Endodermal cell (in vitro differentiated cells): ENCODE measurements around the gene HOXA11. TPM values are rescaled to one million over a fixed set of nuclear protein-coding genes. Genes with fewer than 3 reads are reported as not detected.

Experiments used
- DNase-seq: peaks from one replicate; pipeline ENCODE4 v3.0.0-alpha.2; 2017
- H3K27ac ChIP-seq: 2 replicates; pipeline ENCODE4 v1.5.1; 2013; ENCODE audit warnings: mild to moderate bottlenecking, low read depth, low read length, moderate library complexity
- H3K27me3 ChIP-seq: 2 replicates; pipeline ENCODE4 v1.6.1; 2013; ENCODE audit warnings: mild to moderate bottlenecking, low read length, moderate library complexity; ENCODE audit not compliant: insufficient read depth, control insufficient read depth, poor library complexity, severe bottlenecking
- H3K36me3 ChIP-seq: 2 replicates; pipeline ENCODE4 v1.7.0; 2013; ENCODE audit warnings: mild to moderate bottlenecking, low read length, moderate library complexity; ENCODE audit not compliant: control insufficient read depth, insufficient read depth
- H3K4me1 ChIP-seq: one replicate; pipeline ENCODE4 v1.7.0; 2013; ENCODE audit warnings: low read length; ENCODE audit not compliant: control insufficient read depth, insufficient read depth
- H3K4me3 ChIP-seq: 2 replicates; pipeline ENCODE4 v1.5.1; 2013; ENCODE audit warnings: mild to moderate bottlenecking, low read length, moderate library complexity
- H3K9ac ChIP-seq: 2 replicates; pipeline ENCODE4 v1.6.1; 2013; ENCODE audit warnings: mild to moderate bottlenecking, low read length, moderate library complexity; ENCODE audit not compliant: poor library complexity, severe bottlenecking; ENCODE audit errors: extremely low read depth
- H3K9me3 ChIP-seq: 2 replicates; pipeline ENCODE4 v1.6.1; 2013; ENCODE audit warnings: mild to moderate bottlenecking, low read length, moderate library complexity; ENCODE audit not compliant: control insufficient read depth
- H3K27ac Mint-ChIP-seq: 2 replicates; pipeline ENCODE4 v1.8.0; 2020; ENCODE audit warnings: mixed read lengths
- H3K27me3 Mint-ChIP-seq: 2 replicates; pipeline ENCODE4 v1.8.0; 2021; ENCODE audit warnings: mild to moderate bottlenecking, mixed read lengths; ENCODE audit not compliant: insufficient read depth
- H3K36me3 Mint-ChIP-seq: 2 replicates; pipeline ENCODE4 v1.8.0; 2020; ENCODE audit warnings: low read depth, mixed read lengths
- H3K4me1 Mint-ChIP-seq: 2 replicates; pipeline ENCODE4 v1.8.0; 2020; ENCODE audit warnings: mixed read lengths
- H3K4me3 Mint-ChIP-seq: 2 replicates; pipeline ENCODE4 v1.8.0; 2020; ENCODE audit warnings: mild to moderate bottlenecking, moderate library complexity, mixed read lengths
- H3K9me3 Mint-ChIP-seq: 2 replicates; pipeline ENCODE4 v1.8.0; 2020; ENCODE audit warnings: mild to moderate bottlenecking, mixed read lengths
- WGBS, 2 experiments: methylation state at CpG; one replicate each; pipeline versions ENCODE4 v1.1.5 to v1.1.7; 2013; ENCODE audit warnings: missing lambda C conversion rate in 2 of 2, mixed read lengths in 1 of 2; ENCODE audit not compliant: insufficient coverage in 1 of 2, insufficient read length in 1 of 2; 5-methylcytosine and 5-hydroxymethylcytosine counted together
- total RNA-seq, 2 donors: library from RNA; stranded (reverse); fragmentation: NEBNext Ultra II Directional in 1 of 2; extraction: Animal tissue kit (Norgen Biotek cat#: 25700) in 1 of 2; gene quantifications; 2 replicates in 1 of 2; 3 replicates in 1 of 2; pipeline ENCODE4 v1.2.1, GENCODE V29; 2021
- TF ChIP-seq, protein P1 (sequence below): fragments of 200-600 bp; sonication (generic); conservative IDR thresholded peaks from 2 replicates; pipeline ENCODE4 v1.5.0; 2021; ENCODE audit warnings: antibody characterized with exemption, mild to moderate bottlenecking

The HOXA11 gene
- total RNA-seq, 2 donors from 2014 or later, result not detected

DNA sequence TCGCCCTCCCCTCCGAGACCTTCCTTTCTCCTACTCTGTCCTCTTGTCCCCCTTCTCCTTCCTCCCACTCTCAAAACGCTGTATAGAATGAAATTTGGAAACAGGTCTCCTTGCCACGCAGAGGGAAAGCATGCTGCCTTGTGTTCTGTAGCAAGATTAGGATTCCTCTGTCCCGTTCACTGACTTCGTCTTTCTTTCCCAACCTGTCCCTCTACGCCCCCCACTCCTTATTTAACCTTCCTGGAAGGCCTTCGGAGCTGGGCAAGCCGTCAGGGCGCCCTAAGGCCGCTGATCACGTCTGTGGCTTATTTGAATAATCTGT is 21.0 kb downstream of the HOXA11 start:
- TF ChIP-seq, protein P1, sequence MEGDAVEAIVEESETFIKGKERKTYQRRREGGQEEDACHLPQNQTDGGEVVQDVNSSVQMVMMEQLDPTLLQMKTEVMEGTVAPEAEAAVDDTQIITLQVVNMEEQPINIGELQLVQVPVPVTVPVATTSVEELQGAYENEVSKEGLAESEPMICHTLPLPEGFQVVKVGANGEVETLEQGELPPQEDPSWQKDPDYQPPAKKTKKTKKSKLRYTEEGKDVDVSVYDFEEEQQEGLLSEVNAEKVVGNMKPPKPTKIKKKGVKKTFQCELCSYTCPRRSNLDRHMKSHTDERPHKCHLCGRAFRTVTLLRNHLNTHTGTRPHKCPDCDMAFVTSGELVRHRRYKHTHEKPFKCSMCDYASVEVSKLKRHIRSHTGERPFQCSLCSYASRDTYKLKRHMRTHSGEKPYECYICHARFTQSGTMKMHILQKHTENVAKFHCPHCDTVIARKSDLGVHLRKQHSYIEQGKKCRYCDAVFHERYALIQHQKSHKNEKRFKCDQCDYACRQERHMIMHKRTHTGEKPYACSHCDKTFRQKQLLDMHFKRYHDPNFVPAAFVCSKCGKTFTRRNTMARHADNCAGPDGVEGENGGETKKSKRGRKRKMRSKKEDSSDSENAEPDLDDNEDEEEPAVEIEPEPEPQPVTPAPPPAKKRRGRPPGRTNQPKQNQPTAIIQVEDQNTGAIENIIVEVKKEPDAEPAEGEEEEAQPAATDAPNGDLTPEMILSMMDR, result no peak
- Mint-ChIP-seq H3K36me3 (no peaks in the 10 kb centered on the region), H3K27me3 (peaks cover 99% of the 10 kb centered on the region), H3K4me3 (no peak overlapping the region), H3K4me1 (no peaks in the 10 kb centered on the region), H3K9me3 (peaks cover 8% of the 10 kb centered on the region), H3K27ac (no peak overlapping the region)
- no peaks in the 10 kb centered on the region for H3K4me1 ChIP-seq
- peaks cover 9% of the 10 kb centered on the region for H3K9me3 ChIP-seq
- H3K27me3 ChIP-seq, result peaks cover 100% of the 10 kb centered on the region
- no peak overlapping the region for H3K27ac ChIP-seq
- no peak for DNase-seq
- H3K4me3 ChIP-seq, result no peak overlapping the region
- H3K9ac ChIP-seq, result no peak overlapping the region
- WGBS, 2 experiments, result 9 to 28% methylated on average over 4 to 12 of the region's 12 CpGs
- no peaks in the 10 kb centered on the region for H3K36me3 ChIP-seq

DNA sequence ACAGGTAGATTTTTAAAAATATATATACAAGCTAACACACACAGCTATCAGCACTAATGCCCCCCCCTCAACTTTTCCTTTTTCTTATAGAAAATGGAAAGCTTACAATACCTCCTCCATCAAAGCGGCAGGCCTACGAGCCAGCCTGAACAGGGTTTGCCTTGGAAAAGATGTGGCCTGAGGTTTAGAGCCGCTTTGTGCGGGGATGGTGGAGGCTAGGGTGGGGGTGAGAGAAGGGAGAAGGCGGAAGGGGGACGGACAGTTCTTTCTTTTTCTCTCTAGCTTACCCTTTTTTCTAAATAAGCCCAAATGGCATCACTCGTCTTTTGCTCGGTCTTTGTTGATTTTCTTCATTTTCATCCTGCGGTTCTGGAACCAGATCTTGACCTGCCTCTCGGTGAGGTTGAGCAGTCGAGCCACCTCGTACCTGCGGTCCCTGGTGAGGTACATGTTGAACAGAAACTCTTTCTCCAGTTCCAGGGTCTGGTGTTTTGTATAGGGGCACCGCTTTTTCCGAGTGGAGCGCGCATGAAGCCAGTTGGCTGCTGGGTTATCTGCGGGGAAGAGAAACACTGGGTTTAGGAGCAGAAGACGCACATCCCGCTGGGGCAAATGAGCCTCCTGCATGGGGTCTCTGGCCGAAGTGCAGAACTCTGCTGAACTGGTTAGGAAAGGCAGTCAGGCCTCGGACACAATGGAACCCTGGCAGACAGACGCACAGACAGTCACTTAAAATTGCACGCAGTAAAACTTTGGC is 21.6 kb downstream of the HOXA11 start:
- H3K9ac ChIP-seq, result no peak overlapping the region
- no peak overlapping the region for H3K27ac Mint-ChIP-seq

DNA sequence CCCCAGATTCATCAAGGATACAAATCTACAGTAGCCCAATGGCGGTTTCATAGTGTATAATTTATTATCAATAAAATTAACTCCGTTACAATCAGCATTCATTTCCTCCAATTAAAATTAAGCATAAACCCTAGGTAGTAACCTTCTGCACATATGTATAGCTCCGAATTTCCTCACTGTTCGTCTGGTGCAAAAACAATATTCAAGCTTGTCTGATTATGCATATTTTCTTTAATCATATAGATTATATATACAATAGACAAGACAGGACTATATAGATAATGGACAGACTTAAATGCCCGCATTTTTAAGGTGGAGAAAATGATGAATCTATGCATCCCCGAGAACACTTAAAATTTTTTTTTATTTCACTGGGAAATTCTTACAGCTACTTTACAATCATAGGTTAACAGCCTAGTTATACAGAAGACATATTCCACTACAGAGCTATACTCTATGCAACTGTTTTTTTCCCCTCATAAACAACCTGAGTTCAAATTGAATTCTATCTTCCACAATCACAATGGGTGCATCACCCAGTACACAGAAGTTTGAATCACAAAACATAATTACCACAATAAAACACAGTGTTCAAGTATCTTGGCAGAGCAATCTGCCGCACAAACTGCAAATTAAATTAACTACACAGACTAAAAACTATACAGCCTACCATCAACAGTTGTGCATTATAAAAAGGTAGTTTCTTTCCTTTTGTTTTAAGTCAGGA is 22.3 kb downstream of the HOXA11 start:
- Histone ChIP-seq H3K9ac (no peak overlapping the region), H3K27me3 (peaks cover 100% of the 10 kb centered on the region), H3K9me3 (peaks cover 17% of the 10 kb centered on the region), H3K27ac (peak overlapping the region; percentile 38), H3K4me1 (no peaks in the 10 kb centered on the region), H3K36me3 (no peaks in the 10 kb centered on the region), H3K4me3 (no peak overlapping the region)
- Mint-ChIP-seq H3K4me3 (no peak overlapping the region), H3K27me3 (peaks cover 99% of the 10 kb centered on the region), H3K9me3 (peaks cover 20% of the 10 kb centered on the region), H3K36me3 (peaks cover 2% of the 10 kb centered on the region), H3K4me1 (no peaks in the 10 kb centered on the region), H3K27ac (no peak overlapping the region)
- no peak for DNase-seq
- TF ChIP-seq, protein P1, result no peak
- 68 to 93% methylated on average over 2 to 7 of the region's 7 CpGs for WGBS, 2 experiments

More for the DNA sequence above, 21.6 kb downstream of the HOXA11 start:
- DNase-seq, result no peak
- no peak overlapping the region for H3K4me3 Mint-ChIP-seq
- peak overlapping the region; percentile 38 for H3K27ac ChIP-seq
- peaks cover 99% of the 10 kb centered on the region for H3K27me3 Mint-ChIP-seq
- H3K36me3 Mint-ChIP-seq, result peaks cover 2% of the 10 kb centered on the region
- no peaks in the 10 kb centered on the region for H3K36me3 ChIP-seq
- TF ChIP-seq, protein P1, result no peak
- H3K9me3 ChIP-seq, result peaks cover 14% of the 10 kb centered on the region
- H3K27me3 ChIP-seq, result peaks cover 100% of the 10 kb centered on the region
- peaks cover 12% of the 10 kb centered on the region for H3K9me3 Mint-ChIP-seq
- WGBS, 2 experiments, result 23 to 24% methylated on average over 19 to 22 of the region's 24 CpGs
- H3K4me1 Mint-ChIP-seq, result no peaks in the 10 kb centered on the region
- no peaks in the 10 kb centered on the region for H3K4me1 ChIP-seq
- H3K4me3 ChIP-seq, result no peak overlapping the region
